ENCODE measurements around the gene MAN2B2. TPM values are rescaled to one million over a fixed set of nuclear protein-coding genes. Genes with fewer than 3 reads are reported as not detected.

Gene MAN2B2
- total and polyA plus RNA-seq, 2 of the 8 experiments (the other 6 are each of a cell fraction or from before 2014, with no cell fraction given), result 3.3 to 4.0 TPM

GRCh38 chr4:6613676-6614651 is 39.0 kb downstream of the MAN2B2 start:
- no peak overlapping the region for H2BK120ac ChIP-seq (replicated peaks; ENCODE audit: low read depth, low read length)
- H3K4me2 ChIP-seq (ENCODE audit: insufficient read depth in 1 of 2, low read depth in 2 of 2, low read length in 2 of 2), result no peak overlapping the region
- no peak overlapping the region for H2BK5ac ChIP-seq (ENCODE audit: low read depth, low read length)
- H2AK5ac ChIP-seq (ENCODE audit: low read depth, low read length), result no peak overlapping the region
- H3K9me3 ChIP-seq (ENCODE audit: insufficient read depth in 2 of 2, low read depth in 1 of 2, low read length in 1 of 2), result no peaks in the 10 kb centered on the region
- no peaks in the 10 kb centered on the region for H3K27me3 ChIP-seq (replicated peaks in 1 of 4; ENCODE audit: control insufficient read depth in 3 of 4, extremely low read depth in 1 of 4, insufficient read depth in 3 of 4, low read length in 3 of 4)
- no peak overlapping the region for H3K4ac ChIP-seq (replicated peaks; ENCODE audit: insufficient read length, low read depth, low read length)
- no peaks in the 10 kb centered on the region for H3K4me1 ChIP-seq (replicated peaks in 1 of 4; ENCODE audit: control insufficient read depth in 3 of 4, insufficient read depth in 4 of 4, low read length in 3 of 4)
- H3K18ac ChIP-seq (ENCODE audit: extremely low read depth, low read length), result no peak overlapping the region
- no peaks in the 10 kb centered on the region; the same call in 1 of the 2 replicates for H3K23me2 ChIP-seq (ENCODE audit: low read depth, low read length)
- H3K27ac ChIP-seq (ENCODE audit: low read depth, low read length), result no peak overlapping the region
- H3K56ac ChIP-seq (replicated peaks; ENCODE audit: insufficient read length, low read depth, low read length), result no peak overlapping the region
- FAIRE-seq, result no peak
- H3K14ac ChIP-seq (ENCODE audit: insufficient read length), result no peak overlapping the region
- H3K23ac ChIP-seq (ENCODE audit: insufficient read length), result no peak overlapping the region
- no peak overlapping the region for H3K9ac ChIP-seq (replicated peaks in 1 of 4; ENCODE audit: extremely low read depth in 1 of 4, low read depth in 3 of 4, low read length in 3 of 4)
- no peak overlapping the region for H4K8ac ChIP-seq (ENCODE audit: extremely low read depth, insufficient read depth, low read length)
- no peak for DNase-seq (ENCODE audit: low read depth in 1 of 2, low spot score in 2 of 2)
- no peak overlapping the region for H2AFZ ChIP-seq (ENCODE audit: low read length)
- no peak overlapping the region for H4K91ac ChIP-seq (replicated peaks; ENCODE audit: insufficient read length, low read length)
- peaks cover 0 to 4% of the 10 kb centered on the region in 2 experiments for H4K20me1 ChIP-seq (replicated peaks in 1 of 2; ENCODE audit: control insufficient read depth in 1 of 2, insufficient read depth in 2 of 2, low read length in 2 of 2)
- no peak overlapping the region for H4K5ac ChIP-seq (ENCODE audit: insufficient read length, low read depth, low read length)
- no peak overlapping the region for H2BK15ac ChIP-seq (ENCODE audit: low read length)
- no peak overlapping the region for H2BK12ac ChIP-seq (ENCODE audit: low read depth, low read length)
- H3K4me3 ChIP-seq (ENCODE audit: extremely low read depth in 1 of 4, insufficient read depth in 2 of 4, low read depth in 3 of 4, low read length in 4 of 4), result no peak overlapping the region
- H3K36me3 ChIP-seq (ENCODE audit: control insufficient read depth in 2 of 4, insufficient read depth in 4 of 4, low read length in 3 of 4), result no peaks in the 10 kb centered on the region; a peak in 1 of 8 replicates
- WGBS, 2 experiments (ENCODE audit: extremely low coverage in 1 of 2, insufficient coverage in 1 of 2, insufficient read length in 1 of 2, insufficient replicate concordance in 2 of 2, low coverage in 1 of 2, low lambda C conversion rate in 2 of 2, missing lambda C conversion rate in 1 of 2), result 76 to 86% methylated on average over 1 to 15 of the region's 17 CpGs
- POLR2A ChIA-PET (ENCODE audit: partially characterized antibody), result interaction anchor here (0.6 to 1.6 kb wide), 5 partner anchors 8 to 76 kb away, joined by 3 to 5 read pairs (median 3); no protein-coding TSS in a partner anchor
- no peaks in the 10 kb centered on the region for H3K79me2 ChIP-seq (ENCODE audit: control insufficient read depth in 1 of 2, insufficient read depth in 2 of 2, low read length in 2 of 2)
- no peak overlapping the region for H2BK20ac ChIP-seq (ENCODE audit: low read length)
- H3K79me1 ChIP-seq (ENCODE audit: low read depth, low read length), result no peaks in the 10 kb centered on the region
- CTCF ChIA-PET (ENCODE audit: partially characterized antibody), result interaction anchor here (0.6 to 1.4 kb wide), 6 partner anchors 16 to 405 kb away, joined by 3 to 4 read pairs (median 3); partner anchors contain the start of gene MRFAP1
- TF ChIP-seq CTCF (IDR thresholded peaks at IDR 0.05; ENCODE audit: control extremely low read depth in 1 of 3, insufficient read depth in 1 of 3, low read depth in 1 of 3, low read length in 3 of 3) (no peak), SUZ12 (IDR thresholded peaks at IDR 0.05; ENCODE audit: low read length) (no peak), BCL11A (IDR thresholded peaks at IDR 0.05; ENCODE audit: low read depth in 2 of 2, low read length in 2 of 2) (no peak), CBX5 (IDR thresholded peaks at IDR 0.05; ENCODE audit: low read depth, low read length) (no peak), NANOG (IDR thresholded peaks at IDR 0.05; ENCODE audit: insufficient read depth, low read depth, low read length, poor library complexity, severe bottlenecking) (no peak), SIX5 (IDR thresholded peaks at IDR 0.05; ENCODE audit: low read depth, low read length) (no peak), HDAC6 (IDR thresholded peaks at IDR 0.05; ENCODE audit: low read depth, low read length) (no peak), BRCA1 (IDR thresholded peaks at IDR 0.05; ENCODE audit: low read depth, low read length) (no peak), GABPA (IDR thresholded peaks at IDR 0.05; ENCODE audit: borderline replicate concordance, insufficient read depth, low read length) (no peak)

Measured in H1 (cell line).